GM21619 (cell line): Measurements from ENCODE around the gene KRT12.
"Not testable (repeated sequence)": the region's sequence is repeated elsewhere in the genome, so short reads cannot be mapped to it uniquely, and the experiment has no call there.

ENCODE experiments used
- ATAC-seq: cut with Tn5 transposase; IDR thresholded peaks from one replicate; pipeline ENCODE4 v1.9.1; 2021; ENCODE audit not compliant: unreplicated experiment

The KRT12 gene

DNA sequence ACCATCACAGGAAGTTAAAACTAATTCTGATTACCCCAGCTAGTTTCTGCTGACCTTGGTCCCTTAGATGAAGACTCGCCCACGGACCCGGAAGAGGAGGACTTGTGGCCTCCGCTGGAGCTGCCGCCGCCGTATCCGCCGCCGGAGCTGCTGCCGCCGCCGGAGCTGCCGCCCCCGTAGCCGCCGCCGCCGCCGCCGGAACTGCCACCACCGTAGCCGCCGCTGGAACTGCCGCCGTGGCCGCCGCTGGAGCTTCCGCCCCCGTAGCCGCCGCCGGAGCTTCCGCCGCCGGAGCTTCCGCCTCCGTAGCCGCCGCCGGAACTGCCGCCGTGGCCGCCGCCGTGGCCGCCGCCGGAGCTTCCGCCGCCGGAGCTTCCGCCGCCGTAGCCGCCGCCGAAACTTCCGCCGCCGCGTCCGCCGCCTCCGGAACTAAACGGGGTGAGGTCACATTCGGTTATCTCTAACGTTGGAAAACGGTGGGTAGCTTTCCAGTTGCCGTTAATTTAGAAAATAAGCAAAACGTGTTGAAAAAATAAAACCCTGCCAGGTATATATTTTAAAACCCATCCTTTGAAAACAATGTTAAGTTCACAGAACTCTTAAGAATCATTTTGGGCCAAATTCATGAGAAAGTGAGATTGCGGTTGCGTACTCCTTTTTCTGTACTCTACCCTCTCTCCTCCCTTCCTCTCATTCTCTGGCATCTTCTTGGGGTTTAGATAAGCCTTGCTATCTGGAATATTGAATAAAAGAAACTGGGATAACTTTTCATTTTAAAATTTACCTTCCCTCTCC, 48.1 kb downstream of the KRT12 start:
- ATAC-seq: peak; percentile 57

DNA sequence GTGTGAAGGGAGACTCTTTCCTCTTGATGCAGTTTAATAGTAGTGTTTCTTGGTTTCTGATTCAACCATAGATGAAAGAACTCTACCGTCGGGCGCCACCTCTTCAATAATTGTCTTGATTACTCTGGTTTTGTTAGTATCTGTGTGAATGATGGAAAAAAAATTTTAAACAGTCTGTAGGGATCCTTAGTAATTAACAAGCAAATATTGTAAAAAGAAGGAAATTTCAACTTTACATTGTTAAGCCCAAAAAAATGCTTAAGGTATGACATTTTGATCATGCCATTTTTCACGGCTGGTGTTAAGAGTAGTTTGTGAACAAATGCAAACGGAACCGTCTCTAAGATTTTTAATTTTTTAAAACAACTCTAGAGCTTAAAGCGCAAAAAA, 48.7 kb downstream of the KRT12 start:
- no peak for ATAC-seq

DNA sequence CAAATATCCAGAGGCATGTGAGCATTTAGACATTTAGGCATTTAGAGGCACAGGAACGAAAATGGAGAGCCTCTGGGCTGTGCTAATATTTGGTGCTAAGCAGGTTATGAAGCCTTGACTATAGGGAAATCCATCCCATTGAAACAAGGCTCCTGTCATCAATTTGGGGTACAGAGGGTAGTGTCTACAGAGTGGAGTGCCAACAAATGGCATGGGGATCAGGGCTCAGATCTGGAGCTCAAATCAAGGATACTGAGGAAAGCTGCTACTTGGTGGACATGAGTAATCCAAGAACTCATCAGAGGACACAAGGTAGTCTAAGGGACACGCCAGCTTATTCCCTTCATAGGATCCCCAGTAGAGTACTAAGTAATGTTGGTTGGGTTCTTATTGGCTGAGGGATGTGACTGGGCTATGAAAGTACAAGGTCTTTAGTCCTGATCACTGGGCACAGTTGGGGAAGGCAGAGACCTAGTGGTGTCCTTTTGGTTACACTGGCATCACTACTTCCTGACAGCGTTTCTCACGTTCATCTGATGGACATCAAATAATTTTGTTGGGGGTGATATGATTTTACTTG, 49.8 kb downstream of the KRT12 start:
- no peak for ATAC-seq

DNA sequence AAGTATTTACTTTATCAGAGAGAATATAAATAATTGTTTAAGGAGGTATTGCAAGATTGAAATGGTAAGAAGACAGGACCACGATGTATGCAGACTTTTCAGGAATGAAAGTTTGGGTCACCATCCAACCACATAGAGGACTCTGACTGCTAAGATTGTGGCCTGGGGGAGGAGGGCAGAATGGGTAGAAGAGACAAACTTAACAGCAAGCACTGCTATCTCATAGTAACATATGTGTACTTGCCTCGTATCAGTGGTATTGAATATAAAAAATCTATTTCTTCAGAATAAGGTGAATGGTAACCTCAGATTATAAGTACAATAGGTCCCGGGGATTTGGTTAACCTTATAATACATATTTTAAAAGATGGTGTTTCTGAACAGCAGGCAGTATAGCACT, 50.5 kb downstream of the KRT12 start:
- no peak for ATAC-seq

DNA sequence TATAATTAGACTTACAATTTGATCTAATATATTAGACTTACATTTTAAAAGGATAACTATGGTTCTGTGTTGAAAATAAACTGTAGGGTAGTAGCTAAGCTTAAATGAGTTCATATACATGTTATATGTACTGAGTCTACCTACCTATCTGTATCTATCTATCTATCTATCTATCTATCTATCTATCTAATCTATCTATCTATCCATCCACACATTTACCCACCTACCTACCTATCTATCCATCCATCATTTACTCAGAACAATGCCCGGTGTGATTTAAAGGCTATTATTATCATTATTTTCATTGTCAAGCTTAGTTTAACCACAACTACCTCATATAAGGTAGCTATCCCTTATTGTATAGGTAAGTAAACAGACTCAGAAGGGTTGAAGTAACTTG, 51.6 kb downstream of the KRT12 start:
- no peak for ATAC-seq

DNA sequence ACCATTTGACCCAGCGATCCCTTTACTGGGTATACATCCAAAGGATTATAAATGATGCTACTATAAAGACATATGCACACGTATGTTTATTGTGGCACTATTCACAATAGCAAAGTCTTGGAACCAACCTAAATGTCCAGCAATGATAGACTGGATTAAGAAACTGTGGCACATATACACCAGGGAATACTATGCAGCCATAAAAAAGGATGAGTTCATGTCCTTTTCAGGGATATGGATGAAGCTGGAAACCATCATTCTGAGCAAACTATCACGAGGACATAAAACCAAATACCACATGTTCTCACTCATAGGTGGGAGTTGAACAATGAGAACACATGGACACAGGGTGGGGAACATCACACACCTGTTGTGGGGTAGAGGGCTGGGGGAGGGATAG, 52.4 kb downstream of the KRT12 start:
- not testable (repeated sequence) for ATAC-seq

DNA sequence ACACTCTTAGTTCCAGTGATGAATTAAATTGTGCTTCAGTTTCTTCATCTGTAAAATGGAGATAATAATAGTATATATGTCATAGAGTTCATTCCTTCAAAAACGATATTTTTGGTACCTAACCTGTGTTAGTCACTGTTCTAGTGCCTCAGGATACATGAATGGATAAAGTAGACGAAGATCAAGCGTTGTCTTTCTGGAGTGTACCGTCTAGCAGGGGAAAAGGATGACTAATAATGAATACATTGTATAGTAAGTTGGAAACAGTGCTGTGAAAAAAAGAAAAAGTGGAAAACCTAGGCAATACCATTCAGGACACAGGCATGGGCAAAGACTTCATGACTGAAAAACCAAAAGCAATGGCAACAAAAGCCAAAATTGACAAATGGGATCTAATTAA, 53.2 kb downstream of the KRT12 start:
- no peak for ATAC-seq

DNA sequence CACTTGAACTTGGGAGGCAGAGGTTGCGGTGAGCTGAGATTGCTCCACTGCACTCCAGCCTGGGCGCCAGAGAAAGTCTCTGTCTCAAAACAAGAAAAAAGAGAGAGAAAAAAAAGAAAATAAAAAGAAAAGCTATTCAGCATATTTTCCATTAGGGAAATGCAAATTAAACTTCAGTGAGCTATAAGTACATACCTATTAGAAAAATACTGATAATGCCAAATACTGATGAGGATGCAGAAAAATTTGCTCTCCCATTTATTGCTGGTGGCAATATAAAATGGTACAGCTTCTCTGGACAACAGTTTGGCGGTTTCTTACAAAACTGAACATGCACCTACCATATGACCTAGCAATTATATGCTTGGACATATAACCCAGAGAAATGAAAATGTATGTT, 54.4 kb downstream of the KRT12 start:
- ATAC-seq: no peak
